HG03439 (cell line): Measurements from ENCODE around the gene AP1G2.
"Not testable (repeated sequence)": the region's sequence is repeated elsewhere in the genome, so short reads cannot be mapped to it uniquely, and the experiment has no call there.

ENCODE experiments used
- ATAC-seq: cut with Tn5 transposase; IDR thresholded peaks from one replicate; pipeline ENCODE4 v1.9.1; 2021; ENCODE audit warnings: mild to moderate bottlenecking, moderate library complexity; ENCODE audit not compliant: unreplicated experiment

AP1G2 gene

GRCh38 chr14:23600322-23600707 lies 32.7 kb upstream of the AP1G2 start:
- no peak for ATAC-seq

GRCh38 chr14:23594191-23594590 lies 26.6 kb upstream of the AP1G2 start:
- ATAC-seq: not testable (repeated sequence)

DNA sequence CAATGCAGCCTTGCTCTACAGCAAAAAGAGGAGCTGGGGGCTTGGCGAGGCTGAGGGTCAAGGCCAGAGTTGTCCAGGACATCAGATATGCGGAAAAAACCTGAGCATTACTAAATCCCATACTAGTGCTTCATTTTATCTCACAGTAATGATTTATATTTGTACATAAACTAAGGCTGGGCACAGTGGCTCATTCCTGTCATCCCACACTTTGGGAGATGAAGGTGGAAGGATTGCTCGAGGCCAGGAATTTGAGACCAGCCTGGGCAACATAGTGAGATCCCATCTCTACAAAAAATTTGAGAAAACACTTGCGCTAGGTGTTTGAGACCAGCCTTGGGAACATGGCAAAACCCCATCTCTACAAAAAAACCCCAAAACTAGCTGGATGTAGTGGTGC lies 22.6 kb upstream of the AP1G2 start:
- ATAC-seq: no peak

GRCh38 chr14:23589606-23590005 lies 22.0 kb upstream of the AP1G2 start:
- no peak for ATAC-seq

DNA sequence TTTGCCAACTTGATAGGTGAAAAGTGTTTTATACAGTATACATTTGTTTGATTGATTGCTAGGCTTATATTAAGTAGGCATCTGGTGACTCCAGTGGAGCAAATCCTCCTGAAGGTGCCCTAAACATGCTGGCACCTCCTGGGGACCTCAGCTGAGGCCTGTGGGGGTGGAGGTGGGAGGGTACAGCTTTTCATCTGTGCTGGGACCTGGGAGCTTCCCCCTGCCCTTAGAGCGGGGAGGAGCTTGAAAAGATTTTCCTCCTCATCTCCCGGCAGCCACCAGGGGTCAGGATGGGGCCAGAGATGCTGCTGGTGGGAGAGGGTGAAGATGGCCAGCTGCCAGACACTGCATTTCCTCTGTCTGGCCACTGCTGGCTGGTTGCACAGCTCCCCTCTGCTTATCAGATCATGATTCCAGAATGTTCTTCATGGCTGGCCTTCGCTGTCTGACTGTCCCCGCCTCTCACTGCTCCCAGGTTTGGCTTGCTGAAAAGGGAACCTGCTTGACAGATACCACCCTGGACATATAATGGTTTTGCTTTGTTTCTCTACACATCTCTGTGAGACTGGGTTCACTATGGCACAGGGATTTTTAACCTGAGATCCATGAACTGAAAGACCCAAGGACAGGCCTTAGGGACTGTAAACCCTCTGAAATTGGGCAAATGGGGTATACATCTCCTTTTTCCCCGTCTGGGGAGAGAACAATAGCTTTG lies 21.4 kb upstream of the AP1G2 start:
- ATAC-seq: peak; percentile 97

- ATAC-seq: not testable (repeated sequence)
Observed at GRCh38 chr14:23584527-23585203, 17.1 kb upstream of the AP1G2 start.

- not testable (repeated sequence) for ATAC-seq
Observed at GRCh38 chr14:23583761-23584526, 16.4 kb upstream of the AP1G2 start.

DNA sequence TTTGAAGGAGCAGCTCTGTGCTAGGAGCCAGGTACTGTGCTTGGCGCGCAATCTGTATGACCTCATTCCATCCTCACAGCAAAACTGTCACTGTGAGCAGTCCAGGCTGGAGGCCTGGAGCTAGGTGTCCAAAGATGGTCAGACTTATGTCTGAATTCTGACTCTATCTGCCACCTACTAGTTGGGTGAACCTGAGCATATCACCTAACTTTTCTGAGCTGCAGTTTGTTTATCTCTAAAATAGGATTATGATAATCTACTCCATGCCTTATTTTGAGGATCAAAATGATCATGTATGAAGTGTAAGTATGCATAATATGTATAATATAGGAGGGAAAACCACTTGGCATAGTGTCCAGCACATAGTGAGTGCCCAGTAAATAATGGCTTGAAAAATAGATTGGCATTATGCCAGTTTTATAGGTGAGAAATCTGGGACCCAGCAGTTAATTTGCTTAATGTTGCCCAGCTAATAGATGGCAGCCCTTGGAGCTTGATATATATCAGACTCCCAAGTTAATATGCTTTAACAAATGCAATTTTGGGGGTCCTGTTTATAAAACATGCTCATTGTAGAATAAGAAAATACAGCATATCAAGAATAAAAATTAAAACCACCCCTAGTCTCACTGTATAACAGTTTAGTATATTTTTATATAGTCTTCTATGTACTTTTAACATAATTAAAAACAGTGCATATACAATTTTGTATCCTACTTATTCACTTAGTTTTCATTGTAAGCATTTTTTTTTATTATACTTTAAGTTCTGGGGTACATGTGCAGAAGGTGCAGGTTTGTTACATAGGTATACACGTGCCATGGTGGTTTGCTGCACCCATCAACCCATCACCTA lies 15.5 kb upstream of the AP1G2 start:
- no peak for ATAC-seq

- ATAC-seq: no peak
Observed at GRCh38 chr14:23580948-23581281, 13.3 kb upstream of the AP1G2 start.

GRCh38 chr14:23580152-23580926 lies 12.7 kb upstream of the AP1G2 start:
- no peak for ATAC-seq

DNA sequence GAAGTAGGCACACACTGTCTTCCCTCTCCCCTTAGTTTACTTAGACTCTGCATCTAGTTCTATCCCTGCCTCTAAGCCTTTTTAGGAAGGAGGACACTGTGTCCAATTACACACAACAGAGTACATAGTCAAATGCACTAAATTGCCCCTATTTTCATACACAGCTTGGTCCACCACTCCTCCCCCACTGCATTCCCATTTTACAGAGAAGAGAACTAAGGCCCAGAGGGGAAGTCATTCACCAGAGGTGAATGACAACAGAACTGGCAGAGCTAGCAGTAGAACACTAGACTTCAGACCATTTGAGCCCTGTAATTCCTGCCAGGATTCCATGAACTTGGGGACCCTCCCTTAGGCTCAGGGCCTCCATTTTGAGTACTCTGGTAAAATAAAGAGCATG lies 12.1 kb upstream of the AP1G2 start:
- ATAC-seq: no peak

- ATAC-seq: no peak
Observed at GRCh38 chr14:23579311-23579630, 11.7 kb upstream of the AP1G2 start.

DNA sequence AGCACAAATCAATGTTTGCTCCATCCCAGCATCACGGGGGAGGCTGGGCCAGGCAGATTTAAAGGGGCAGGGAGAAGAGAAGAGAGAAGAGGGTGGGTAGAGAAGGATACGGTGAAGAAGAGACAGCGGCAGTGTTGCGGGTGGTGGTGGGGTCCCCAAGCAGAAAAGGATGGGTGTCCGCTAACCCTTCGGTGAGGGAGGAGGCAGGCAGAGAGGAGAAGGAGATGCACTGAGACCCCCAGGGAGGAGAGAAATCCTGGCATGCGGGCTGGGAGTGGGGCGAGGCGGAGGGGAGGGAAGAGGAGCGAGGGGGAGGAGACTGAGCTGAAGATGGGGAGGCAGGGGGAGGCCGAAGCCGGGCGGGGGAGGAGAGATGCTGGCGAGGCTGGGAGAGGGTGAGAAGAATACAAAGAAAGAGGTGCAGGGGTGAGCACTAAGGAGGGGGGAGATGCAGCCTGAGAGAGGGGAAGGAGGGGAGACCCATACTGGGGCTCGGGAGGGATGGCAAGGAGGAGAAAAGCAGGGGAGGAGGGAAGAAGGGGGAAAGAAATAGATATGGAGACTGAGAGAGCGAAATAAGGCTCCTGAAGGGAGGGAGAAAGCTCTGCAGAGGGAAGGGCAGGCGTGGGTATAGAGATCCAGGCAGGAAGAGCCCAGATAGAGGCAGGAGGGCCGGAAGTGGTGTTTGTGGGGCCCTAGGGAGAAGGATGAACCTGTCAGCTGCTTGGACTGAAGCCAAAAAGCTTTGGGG lies 11.1 kb upstream of the AP1G2 start, which contains the start of gene JPH4:
TSS of gene JPH4 (minus strand) at position 231 of the 751 bp plus-strand sequence. CDS start 1,337 bp downstream, outside the sequence.
- no peak for ATAC-seq

GRCh38 chr14:23577710-23578392 lies 10.3 kb upstream of the AP1G2 start:
- no peak for ATAC-seq

DNA sequence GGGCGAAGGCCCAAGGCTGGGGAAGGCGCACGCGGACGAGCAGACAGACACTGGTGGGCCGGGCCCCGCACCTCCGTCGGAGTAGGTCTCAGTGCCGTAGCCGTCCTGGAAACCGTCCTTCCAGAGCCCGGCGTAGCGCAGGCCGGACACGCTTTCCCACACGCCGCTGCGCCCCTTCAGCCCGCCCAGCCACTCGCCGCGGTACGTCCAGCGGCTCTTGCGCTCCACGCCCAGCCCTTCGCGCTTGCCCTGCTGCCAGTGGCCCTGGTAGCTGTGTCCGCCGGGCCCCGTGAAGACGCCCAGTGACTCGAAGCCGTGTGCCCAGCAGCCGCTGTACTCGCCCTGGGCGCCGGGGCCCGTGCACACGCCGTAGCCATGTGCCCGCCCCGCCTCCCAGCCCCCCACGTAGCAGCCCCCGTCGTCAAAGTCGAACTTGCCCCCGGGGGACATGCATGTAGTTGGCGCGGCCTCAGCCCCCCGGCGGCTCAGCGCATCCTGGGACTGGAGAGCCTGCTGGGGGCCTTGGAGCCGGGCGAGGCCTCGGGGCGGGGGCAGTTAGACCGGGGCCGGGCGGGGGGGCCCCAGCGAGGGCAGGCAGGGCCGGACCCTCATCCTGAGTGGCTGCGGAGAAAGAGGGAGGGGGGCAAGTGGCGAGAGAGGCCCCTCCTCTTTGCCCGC lies 9.6 kb upstream of the AP1G2 start:
- ATAC-seq: no peak

GRCh38 chr14:23573384-23574015 lies 5.9 kb upstream of the AP1G2 start:
- no peak for ATAC-seq

- ATAC-seq: no peak
Observed at GRCh38 chr14:23572836-23573235, 5.2 kb upstream of the AP1G2 start.

- ATAC-seq: no peak
Observed at GRCh38 chr14:23572524-23572828, 4.9 kb upstream of the AP1G2 start.
